Raji (cell line): Measurements from ENCODE around the gene CNDP2.

ENCODE experiments used
- POLR2A ChIP-seq: IDR thresholded peaks from 2 replicates; pipeline ENCODE4 v1.6.1; 2011; ENCODE audit warnings: low read depth, low read length, control low read depth; ENCODE audit not compliant: insufficient read depth

The CNDP2 gene

GRCh38 chr18:74460825-74461224 lies 35.3 kb upstream of the CNDP2 start:
- no peak for TF ChIP-seq POLR2A

GRCh38 chr18:74463254-74463653 lies 32.9 kb upstream of the CNDP2 start:
- TF ChIP-seq POLR2A, result no peak

- no peak for TF ChIP-seq POLR2A
Observed at GRCh38 chr18:74463983-74464382, 32.2 kb upstream of the CNDP2 start.

GRCh38 chr18:74465775-74466174 lies 30.4 kb upstream of the CNDP2 start:
- no peak for TF ChIP-seq POLR2A

GRCh38 chr18:74468547-74469061 lies 27.6 kb upstream of the CNDP2 start:
- TF ChIP-seq POLR2A, result no peak

GRCh38 chr18:74472312-74472711 lies 23.9 kb upstream of the CNDP2 start:
- no peak for TF ChIP-seq POLR2A

- no peak for TF ChIP-seq POLR2A
Observed at GRCh38 chr18:74473976-74474640, 22.1 kb upstream of the CNDP2 start.

GRCh38 chr18:74476140-74476539 lies 20.0 kb upstream of the CNDP2 start:
- TF ChIP-seq POLR2A, result no peak

- TF ChIP-seq POLR2A, result no peak
Observed at GRCh38 chr18:74477771-74478170, 18.4 kb upstream of the CNDP2 start.

GRCh38 chr18:74478316-74478715 lies 17.8 kb upstream of the CNDP2 start:
- no peak for TF ChIP-seq POLR2A

- TF ChIP-seq POLR2A, result no peak
Observed at GRCh38 chr18:74478880-74479279, 17.3 kb upstream of the CNDP2 start.

- no peak for TF ChIP-seq POLR2A
Observed at GRCh38 chr18:74479486-74480148, 16.5 kb upstream of the CNDP2 start.

GRCh38 chr18:74480149-74480651 lies 16.0 kb upstream of the CNDP2 start:
- TF ChIP-seq POLR2A, result no peak

- TF ChIP-seq POLR2A, result no peak
Observed at GRCh38 chr18:74482697-74483096, 13.5 kb upstream of the CNDP2 start.

- no peak for TF ChIP-seq POLR2A
Observed at GRCh38 chr18:74486119-74486849, 9.9 kb upstream of the CNDP2 start.

GRCh38 chr18:74488354-74488753 lies 7.8 kb upstream of the CNDP2 start:
- TF ChIP-seq POLR2A, result no peak
